CD4-positive, alpha-beta T cell (primary cell): ENCODE measurements around the gene AFF3. TPM values are rescaled to one million over a fixed set of nuclear protein-coding genes. Genes with fewer than 3 reads are reported as not detected.

Experiments used
- ATAC-seq: fragments of 200-7000 bp; cut with Tn5 transposase; one replicate; pipeline ENCODE4 v1.10.0; 2022; ENCODE audit warnings: mild to moderate bottlenecking; ENCODE audit not compliant: poor library complexity
- CTCF ChIA-PET: fragments of 350-600 bp; sonication (Branson Sonifier 250); formaldehyde crosslinking; loops from one replicate; lab custom pipeline; 2021; ENCODE audit warnings: antibody characterized with exemption, inconsistent platforms; lab: Charles Lee
- POLR2A ChIA-PET: fragments of 350-600 bp; sonication (Branson Sonifier 250); formaldehyde crosslinking; loops from one replicate; lab custom pipeline; 2021; ENCODE audit warnings: antibody characterized with exemption, inconsistent platforms; lab: Charles Lee
- DNase-seq, 14 experiments: peaks; one replicate each; pipeline ENCODE4 v3.0.0-alpha.2; 2013 to 2020; ENCODE audit warnings: mixed read lengths in 2 of 14
- H3K27ac ChIP-seq, 2 donors: one replicate each; pipeline versions ENCODE4 v1.5.1 to v1.7.0; 2013; ENCODE audit warnings: low read length in 2 of 2, low read depth in 1 of 2, mild to moderate bottlenecking in 1 of 2
- H3K27me3 ChIP-seq, 2 experiments: 1 replicate in 1 of 2; 2 replicates in 1 of 2; pipeline versions ENCODE4 v1.6.1 to v1.7.0; 2013; ENCODE audit warnings: low read length in 2 of 2, control low read depth in 1 of 2, mild to moderate bottlenecking in 1 of 2, moderate library complexity in 1 of 2; ENCODE audit not compliant: insufficient read depth in 2 of 2, control insufficient read depth in 1 of 2
- H3K36me3 ChIP-seq: one replicate; pipeline ENCODE4 v1.6.1; 2013; ENCODE audit warnings: low read length, control low read depth; ENCODE audit not compliant: insufficient read depth
- H3K4me1 ChIP-seq: one replicate; pipeline ENCODE4 v1.6.1; 2013; ENCODE audit warnings: low read length, control low read depth; ENCODE audit not compliant: insufficient read depth
- H3K4me3 ChIP-seq: one replicate; pipeline ENCODE4 v1.5.1; 2013; ENCODE audit warnings: mild to moderate bottlenecking, low read length, moderate library complexity
- H3K9me3 ChIP-seq, 2 experiments: 1 replicate in 1 of 2; 2 replicates in 1 of 2; pipeline versions ENCODE4 v1.6.1 to v1.7.0; 2013; ENCODE audit warnings: low read length in 2 of 2, mild to moderate bottlenecking in 2 of 2, control low read depth in 1 of 2, moderate library complexity in 1 of 2; ENCODE audit not compliant: control insufficient read depth in 1 of 2, insufficient read depth in 1 of 2
- H3K27ac Mint-ChIP-seq: one replicate; pipeline ENCODE4 v1.8.0; 2020; ENCODE audit warnings: mixed read lengths
- H3K27me3 Mint-ChIP-seq: one replicate; pipeline ENCODE4 v1.8.0; 2021; ENCODE audit warnings: mixed read lengths
- H3K36me3 Mint-ChIP-seq: one replicate; pipeline ENCODE4 v1.8.0; 2021; ENCODE audit warnings: low read depth, mixed read lengths
- H3K4me1 Mint-ChIP-seq: one replicate; pipeline ENCODE4 v1.8.0; 2021; ENCODE audit warnings: low read depth, mixed read lengths
- H3K4me3 Mint-ChIP-seq: one replicate; pipeline ENCODE4 v1.8.0; 2020; ENCODE audit warnings: mild to moderate bottlenecking, mixed read lengths
- H3K9me3 Mint-ChIP-seq: one replicate; pipeline ENCODE4 v1.8.0; 2020; ENCODE audit warnings: mixed read lengths
- intact Hi-C, 2 experiments: fragments of 100-400 bp; cut with DNase I in 1 of 2; cut with micrococcal nuclease in 1 of 2; formaldehyde crosslinking; loops; one replicate each; pipeline versions ENCODE4 v1.15.1 to v1.9.0; 2023 to 2025; cut with DNase I, micrococcal nuclease
- total RNA-seq, 174 experiments: library from RNA in 2 of 174; stranded (reverse) in 2 of 174; gene quantifications; one replicate each; pipeline ENCODE4 v1.2.3 and lab custom pipeline; 2021 to 2026
- TF ChIP-seq, protein P1 (sequence below): fragments of 200-600 bp; IDR thresholded peaks from one replicate; pipeline ENCODE4 v1.8.0; 2022; ENCODE audit warnings: antibody characterized with exemption, mild to moderate bottlenecking

The AFF3 gene
- total RNA-seq, 2 experiments from 2014 or later, result 15.4 to 15.7 TPM

DNA sequence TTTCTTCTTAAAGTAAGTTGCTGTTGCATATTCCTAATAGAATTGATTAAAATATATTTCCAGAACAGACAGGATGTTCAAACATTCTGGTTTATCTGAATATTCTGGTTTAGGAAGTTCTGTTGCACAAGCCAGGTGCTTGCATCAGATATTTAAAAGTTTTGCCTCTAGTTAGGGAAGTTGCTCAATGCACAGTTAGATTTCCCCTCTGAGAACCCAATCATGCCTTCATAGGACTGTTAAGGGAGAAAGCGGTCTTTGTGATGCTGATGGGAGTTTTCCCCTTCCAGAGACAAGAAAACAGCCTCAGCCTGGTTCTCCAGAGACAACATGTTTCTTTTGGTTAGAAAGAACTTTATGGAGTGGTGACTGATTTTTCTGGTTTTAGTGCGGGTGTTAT, 587.0 kb downstream of the AFF3 start:
- Histone ChIP-seq H3K9me3 (no peaks in the 10 kb centered on the region), H3K27me3 (no peaks in the 10 kb centered on the region), H3K4me1 (peaks cover 2% of the 10 kb centered on the region), H3K4me3 (no peak overlapping the region), H3K36me3 (no peaks in the 10 kb centered on the region), H3K27ac (no peak overlapping the region)
- no peak overlapping the region for H3K27ac Mint-ChIP-seq
- POLR2A ChIA-PET, result no interaction called here
- ATAC-seq, result no peak
- CTCF ChIA-PET, result no interaction called here
- H3K4me1 Mint-ChIP-seq, result peaks cover 10% of the 10 kb centered on the region
- TF ChIP-seq, protein P1, sequence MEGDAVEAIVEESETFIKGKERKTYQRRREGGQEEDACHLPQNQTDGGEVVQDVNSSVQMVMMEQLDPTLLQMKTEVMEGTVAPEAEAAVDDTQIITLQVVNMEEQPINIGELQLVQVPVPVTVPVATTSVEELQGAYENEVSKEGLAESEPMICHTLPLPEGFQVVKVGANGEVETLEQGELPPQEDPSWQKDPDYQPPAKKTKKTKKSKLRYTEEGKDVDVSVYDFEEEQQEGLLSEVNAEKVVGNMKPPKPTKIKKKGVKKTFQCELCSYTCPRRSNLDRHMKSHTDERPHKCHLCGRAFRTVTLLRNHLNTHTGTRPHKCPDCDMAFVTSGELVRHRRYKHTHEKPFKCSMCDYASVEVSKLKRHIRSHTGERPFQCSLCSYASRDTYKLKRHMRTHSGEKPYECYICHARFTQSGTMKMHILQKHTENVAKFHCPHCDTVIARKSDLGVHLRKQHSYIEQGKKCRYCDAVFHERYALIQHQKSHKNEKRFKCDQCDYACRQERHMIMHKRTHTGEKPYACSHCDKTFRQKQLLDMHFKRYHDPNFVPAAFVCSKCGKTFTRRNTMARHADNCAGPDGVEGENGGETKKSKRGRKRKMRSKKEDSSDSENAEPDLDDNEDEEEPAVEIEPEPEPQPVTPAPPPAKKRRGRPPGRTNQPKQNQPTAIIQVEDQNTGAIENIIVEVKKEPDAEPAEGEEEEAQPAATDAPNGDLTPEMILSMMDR, result no peak
- intact Hi-C loops, result loop anchor here (5.0 kb wide), 1 partner anchor 707 kb away; no protein-coding TSS in a partner anchor
- peaks cover 35% of the 10 kb centered on the region for H3K36me3 Mint-ChIP-seq
- peak in 3 of 14 experiments; percentile 4 to 33 (median 30) for DNase-seq
- H3K9me3 Mint-ChIP-seq, result no peaks in the 10 kb centered on the region
- no peaks in the 10 kb centered on the region for H3K27me3 Mint-ChIP-seq
- H3K4me3 Mint-ChIP-seq, result no peak overlapping the region

DNA sequence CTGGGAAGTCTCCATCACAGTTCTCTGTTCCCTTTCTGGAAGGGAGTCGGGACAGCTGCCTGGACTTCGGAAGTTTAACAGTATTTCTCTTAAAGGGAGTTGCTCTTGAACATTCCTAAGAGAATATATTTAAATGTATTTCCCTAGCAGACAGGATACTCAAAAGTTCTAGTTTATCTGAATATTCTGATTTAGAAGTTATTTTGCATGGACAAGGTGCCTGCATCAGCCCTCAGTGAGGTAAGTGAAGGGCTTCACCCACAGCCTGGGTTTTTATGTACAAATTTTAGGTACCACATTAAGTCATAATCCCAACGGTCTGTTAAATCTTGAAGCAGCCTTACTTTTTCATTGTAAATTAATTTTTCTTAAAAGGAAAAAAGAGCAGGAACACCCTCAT, 587.5 kb downstream of the AFF3 start:
- no peak overlapping the region for H3K4me3 Mint-ChIP-seq
- Histone ChIP-seq H3K4me3 (no peak overlapping the region), H3K36me3 (no peaks in the 10 kb centered on the region), H3K4me1 (peaks cover 2% of the 10 kb centered on the region), H3K27ac (no peak overlapping the region), H3K27me3 (no peaks in the 10 kb centered on the region), H3K9me3 (no peaks in the 10 kb centered on the region)
- ATAC-seq (no peak), DNase-seq (no peak)
- peaks cover 10% of the 10 kb centered on the region for H3K4me1 Mint-ChIP-seq
- ChIA-PET CTCF (no interaction called here), POLR2A (no interaction called here)
- H3K9me3 Mint-ChIP-seq, result no peaks in the 10 kb centered on the region
- TF ChIP-seq, protein P1, result no peak
- intact Hi-C loops, result loop anchor here (5.0 kb wide), 1 partner anchor 707 kb away; no protein-coding TSS in a partner anchor
- H3K36me3 Mint-ChIP-seq, result peaks cover 39% of the 10 kb centered on the region
- no peaks in the 10 kb centered on the region for H3K27me3 Mint-ChIP-seq
- no peak overlapping the region for H3K27ac Mint-ChIP-seq

DNA sequence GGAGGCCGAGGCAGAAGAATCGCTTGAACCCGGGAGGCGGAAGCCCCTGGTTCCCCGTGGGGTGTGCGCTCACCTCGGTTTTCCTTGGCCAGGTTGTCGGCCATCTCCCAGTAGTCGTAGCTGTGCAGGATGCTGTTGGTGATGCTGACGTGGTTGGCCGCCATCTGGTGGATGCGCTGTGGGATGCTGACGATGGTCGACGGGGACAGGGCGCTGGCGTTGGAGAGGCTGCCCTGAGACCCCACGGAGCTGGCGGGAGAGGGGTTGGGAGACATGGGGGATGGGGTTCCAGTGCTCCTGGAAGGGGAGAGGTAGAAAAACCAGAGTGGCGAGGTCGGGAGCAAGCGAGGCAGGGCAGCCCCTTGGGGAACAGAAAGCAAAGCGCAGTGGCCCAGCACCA, 588.2 kb downstream of the AFF3 start:
- POLR2A ChIA-PET, result no interaction called here
- peaks cover 2% of the 10 kb centered on the region for H3K4me1 ChIP-seq
- Mint-ChIP-seq H3K36me3 (peaks cover 43% of the 10 kb centered on the region), H3K27ac (no peak overlapping the region), H3K4me3 (no peak overlapping the region), H3K4me1 (peaks cover 6% of the 10 kb centered on the region), H3K27me3 (no peaks in the 10 kb centered on the region), H3K9me3 (no peaks in the 10 kb centered on the region)
- no peaks in the 10 kb centered on the region for H3K9me3 ChIP-seq
- CTCF ChIA-PET, result no interaction called here
- intact Hi-C loops, result no loop called here
- TF ChIP-seq, protein P1, result no peak
- no peak for ATAC-seq
- H3K27me3 ChIP-seq, result no peaks in the 10 kb centered on the region
- no peak overlapping the region for H3K27ac ChIP-seq
- DNase-seq, result no peak
- H3K4me3 ChIP-seq, result no peak overlapping the region
- no peaks in the 10 kb centered on the region for H3K36me3 ChIP-seq
